K562 (cell line): ENCODE measurements around the gene DIP2C. TPM values are rescaled to one million over a fixed set of nuclear protein-coding genes. Genes with fewer than 3 reads are reported as not detected.

Source experiments
- ATAC-seq: fragments of 200-7000 bp; cut with Tn5 transposase; 3 replicates; pipeline ENCODE4 v1.9.1; 2020; ENCODE audit warnings: moderate library complexity
- BruUV-seq: library from RNA; stranded (reverse); fragments of 400-500 nt; replicated peaks from 2 replicates; lab custom pipeline; 2021; lab: Mats Ljungman, UMichigan
- CTCF ChIA-PET: fragments of 300-600 bp; formaldehyde crosslinking; extraction: SDS; loops from one replicate; lab custom pipeline; 2021; ENCODE audit warnings: low intra/inter-chr PET ratio; lab: Yijun Ruan, JAX
- POLR2A ChIA-PET: fragments of 300-600, 350-650 bp; sonication (Branson Sonifier 250); formaldehyde crosslinking; extraction: SDS; loops from one replicate; lab custom pipeline; 2021; ENCODE audit warnings: antibody characterized with exemption, inconsistent platforms; lab: Yijun Ruan, JAX
- DNase-seq, 4 experiments: peaks; one replicate each; pipeline versions ENCODE4 v3.0.0 to v3.0.0-alpha.2; 2011 to 2018; ENCODE audit warnings: low spot score in 3 of 4, mixed read lengths in 3 of 4; ENCODE audit errors: extremely low read depth in 1 of 4
- FAIRE-seq: peaks from 2 replicates; lab custom pipeline; 2011; peaks lifted over from hg19 to GRCh38; lab: Jason Lieb, UNC
- H2AFZ ChIP-seq: 2 replicates; pipeline ENCODE4 v1.6.0; 2011; ENCODE audit warnings: low read depth, low read length, control low read depth, inconsistent platforms
- H3K27ac ChIP-seq: fragments of 200-600 bp; 3 replicates; pipeline ENCODE4 v1.8.0; 2011; ENCODE audit warnings: low read depth, mild to moderate bottlenecking, control low read depth, inconsistent platforms, low read length, moderate library complexity, mixed read lengths; ENCODE audit errors: extremely low read depth
- H3K27me3 ChIP-seq, 2 experiments: fragments of 300-600 bp in 1 of 2; 2 replicates in 1 of 2; 3 replicates in 1 of 2; pipeline versions ENCODE4 v1.6.0 to v1.8.0; 2011; ENCODE audit warnings: inconsistent platforms in 2 of 2, low read length in 2 of 2, mild to moderate bottlenecking in 1 of 2, mixed read lengths in 1 of 2, moderate library complexity in 1 of 2; ENCODE audit not compliant: control insufficient read depth in 2 of 2, insufficient read depth in 2 of 2
- H3K36me3 ChIP-seq: fragments of 300-600 bp; 3 replicates; pipeline ENCODE4 v1.8.0; 2011; ENCODE audit warnings: mild to moderate bottlenecking, low read length, inconsistent platforms; ENCODE audit not compliant: control insufficient read depth, insufficient read depth
- H3K4me1 ChIP-seq, 2 experiments: fragments of 200-600 bp in 1 of 2; replicated peaks in 1 of 2; 2 replicates in 1 of 2; 3 replicates in 1 of 2; pipeline versions ENCODE4 v1.5.1 to v1.8.0; 2011; ENCODE audit warnings: inconsistent platforms in 2 of 2, low read length in 2 of 2, mild to moderate bottlenecking in 1 of 2, mixed read lengths in 1 of 2, moderate library complexity in 1 of 2; ENCODE audit not compliant: control insufficient read depth in 2 of 2, insufficient read depth in 2 of 2
- H3K4me2 ChIP-seq: 2 replicates; pipeline ENCODE4 v1.6.1; 2011; ENCODE audit warnings: low read length, control low read depth, inconsistent platforms, mixed read lengths; ENCODE audit not compliant: insufficient read depth
- H3K4me3 ChIP-seq: fragments of 200-600 bp; sonication (generic), shearing (Covaris generic); 2 replicates; pipeline ENCODE4 v1.5.1; 2016; ENCODE audit warnings: control low read depth, inconsistent platforms
- H3K79me2 ChIP-seq: fragments of 200-600 bp; 3 replicates; pipeline ENCODE4 v1.8.0; 2011; ENCODE audit warnings: low read length, inconsistent platforms; ENCODE audit not compliant: control insufficient read depth, insufficient read depth
- H3K9ac ChIP-seq, 2 experiments: 2 replicates each; pipeline versions ENCODE4 v1.6.0 to v1.6.1; 2011; ENCODE audit warnings: low read depth in 2 of 2, low read length in 2 of 2, control low read depth in 1 of 2, inconsistent platforms in 1 of 2, mild to moderate bottlenecking in 1 of 2, mixed read lengths in 1 of 2; ENCODE audit not compliant: insufficient read depth in 1 of 2
- H3K9me1 ChIP-seq: one replicate; pipeline ENCODE4 v1.6.0; 2011; ENCODE audit warnings: inconsistent platforms, mild to moderate bottlenecking, low read length, moderate library complexity; ENCODE audit not compliant: control insufficient read depth, insufficient read depth
- H3K9me3 ChIP-seq: replicated peaks from 2 replicates; pipeline ENCODE4 v1.5.1; 2011; ENCODE audit warnings: low read depth, low read length, inconsistent platforms; ENCODE audit not compliant: control insufficient read depth, insufficient read depth
- H4K20me1 ChIP-seq: replicated peaks from 2 replicates; pipeline ENCODE4 v1.6.1; 2011; ENCODE audit warnings: low read length, inconsistent platforms, mixed read lengths; ENCODE audit not compliant: control insufficient read depth, insufficient read depth
- NBN ChIP-seq: fragments of 450-650 bp; IDR thresholded peaks from 2 replicates; pipeline ENCODE4 v1.6.1; 2016; ENCODE audit warnings: low read depth, mild to moderate bottlenecking
- RBM22 ChIP-seq: fragments of 200-400 bp; formaldehyde crosslinking; IDR thresholded peaks from 2 replicates; pipeline ENCODE4 v1.6.1; 2018; ENCODE audit warnings: low read length, low read depth; ENCODE audit not compliant: poor library complexity, severe bottlenecking
- THRA ChIP-seq: fragments of 450-650 bp; IDR thresholded peaks from 2 replicates; pipeline ENCODE4 v1.6.1; 2017; ENCODE audit warnings: mild to moderate bottlenecking, moderate library complexity
- ZNF263 ChIP-seq: sonication (generic); formaldehyde crosslinking; IDR thresholded peaks from 2 replicates; pipeline ENCODE4 v1.8.0; 2022; ENCODE audit warnings: mild to moderate bottlenecking, missing genetic modification reagents, borderline replicate concordance
- WGBS: fragments of 100-300 bp; shearing (Covaris generic); methylation state at CpG from one replicate; pipeline ENCODE4 v1.1.6; 2016; ENCODE audit warnings: low coverage, mixed read lengths; ENCODE audit not compliant: insufficient coverage; ENCODE audit errors: missing lambda C conversion rate; 5-methylcytosine and 5-hydroxymethylcytosine counted together
- in situ Hi-C: fragments of 300-500 bp; cut with MboI; formaldehyde crosslinking; loops from 4 replicates; pipeline ENCODE4 v1.15.0; 2018; ENCODE audit warnings: inconsistent platforms, mixed read lengths
- intact Hi-C: fragments of 100-400 bp; cut with micrococcal nuclease; formaldehyde crosslinking; loops from 2 replicates; pipeline ENCODE4 v1.14.2; 2022
- polyA plus RNA-seq, 8 experiments: library from polyadenylated mRNA; depleted of rRNA in 4 of 8; stranded (reverse) in 5 of 8; unstranded in 3 of 8; fragments of >200 nt; fragmentation: Nextera tagmentation in 2 of 8; fragmentation: Illumina TruSeq in 1 of 8; extraction: Ambion mirVana in 2 of 8; extraction: Trizol in 1 of 8; gene quantifications; 2 replicates each; pipeline versions ENCODE4 v1.2.1 to v1.2.3, GENCODE V29; 2011 to 2014; ENCODE audit warnings: inconsistent platforms in 1 of 8, missing spikeins in 1 of 8
- total RNA-seq, 7 experiments: library from RNA; depleted of rRNA in 6 of 7; stranded (reverse); fragments of >200 nt in 6 of 7; fragmentation: Illumina TruSeq in 2 of 7; extraction: Trizol in 2 of 7; gene quantifications; 2 replicates each; pipeline versions ENCODE4 v1.2.1 to v1.2.3, GENCODE V29; 2011 to 2021; ENCODE audit warnings: low replicate concordance in 1 of 7

The DIP2C gene
- total and polyA plus RNA-seq, 9 of the 15 experiments (the other 6 are each of a cell fraction or from before 2014, with no cell fraction given), result 0.01 TPM; not detected in 8

GRCh38 chr10:269440-270074, 419.9 kb downstream of the DIP2C start:
- Histone ChIP-seq H3K36me3 (no peaks in the 10 kb centered on the region), H3K9me3 (no peaks in the 10 kb centered on the region), H3K4me1 (no peaks in the 10 kb centered on the region), H3K9me1 (no peaks in the 10 kb centered on the region), H3K9ac (no peak overlapping the region), H4K20me1 (peaks cover 10% of the 10 kb centered on the region; the same call in 1 of the 2 replicates), H3K27ac (no peak overlapping the region), H3K79me2 (no peaks in the 10 kb centered on the region), H3K4me3 (no peak overlapping the region), H2AFZ (no peak overlapping the region), H3K4me2 (no peak overlapping the region)
- FAIRE-seq (no peak), ATAC-seq (no peak), DNase-seq (no peak)
- ChIA-PET CTCF (no interaction called here), POLR2A (interaction anchor here (0.6 to 0.7 kb wide), 2 partner anchors 17 to 32 kb away, joined by 3 to 4 read pairs; no protein-coding TSS in a partner anchor)
- WGBS, result 0% methylated on average over 7 of the region's 10 CpGs
- in situ Hi-C loops, result no loop called here
- intact Hi-C loops, result no loop called here
- BruUV-seq, result no TSS peak
- TF ChIP-seq ZNF263 (no peak), NBN (no peak), THRA (no peak), RBM22 (no peak)
- TF ChIP-seq, all 486 proteins: peak for 0
- peaks cover 34 to 55% of the 10 kb centered on the region in 2 experiments for H3K27me3 ChIP-seq
